H9 (cell line): Measurements from ENCODE around the gene OR9Q1. TPM values are rescaled to one million over a fixed set of nuclear protein-coding genes. Genes with fewer than 3 reads are reported as not detected.

Source experiments
- DNase-seq: peaks from one replicate; pipeline ENCODE4 v3.0.0-alpha.2; 2017
- H2AFZ ChIP-seq: one replicate; pipeline ENCODE4 v1.6.1; 2013; ENCODE audit warnings: mild to moderate bottlenecking, low read length, control low read depth, moderate library complexity
- H2AK5ac ChIP-seq: 2 replicates; pipeline ENCODE4 v1.6.1; 2013; ENCODE audit warnings: low read length, control low read depth, mixed read lengths; ENCODE audit not compliant: insufficient read length
- H2BK120ac ChIP-seq: one replicate; pipeline ENCODE4 v1.6.1; 2013; ENCODE audit warnings: low read depth, mild to moderate bottlenecking, low read length, control low read depth, inconsistent platforms; ENCODE audit not compliant: poor library complexity, severe bottlenecking
- H2BK12ac ChIP-seq: 2 replicates; pipeline ENCODE4 v1.6.1; 2013; ENCODE audit warnings: low read length, control low read depth, mixed read lengths, low read depth; ENCODE audit not compliant: insufficient read length
- H2BK15ac ChIP-seq: 2 replicates; pipeline ENCODE4 v1.6.1; 2013; ENCODE audit warnings: low read depth, low read length, control low read depth
- H2BK20ac ChIP-seq: one replicate; pipeline ENCODE4 v1.6.1; 2013; ENCODE audit warnings: low read depth, mild to moderate bottlenecking, low read length, control low read depth, inconsistent platforms; ENCODE audit not compliant: poor library complexity, severe bottlenecking
- H2BK5ac ChIP-seq: 2 replicates; pipeline ENCODE4 v1.6.1; 2013; ENCODE audit warnings: low read length, control low read depth, mixed read lengths; ENCODE audit not compliant: insufficient read length
- H3K14ac ChIP-seq: 2 replicates; pipeline ENCODE4 v1.6.1; 2013; ENCODE audit warnings: low read length, control low read depth; ENCODE audit not compliant: insufficient read depth
- H3K18ac ChIP-seq: 2 replicates; pipeline ENCODE4 v1.6.1; 2013; ENCODE audit warnings: low read depth, mild to moderate bottlenecking, mixed read lengths, low read length, control low read depth; ENCODE audit not compliant: insufficient read length
- H3K23ac ChIP-seq: 2 replicates; pipeline ENCODE4 v1.6.1; 2013; ENCODE audit warnings: low read length, control low read depth, mixed read lengths, low read depth; ENCODE audit not compliant: insufficient read length
- H3K23me2 ChIP-seq: 2 replicates; pipeline ENCODE4 v1.6.1; 2013; ENCODE audit warnings: low read depth, mild to moderate bottlenecking, mixed read lengths, low read length, control low read depth; ENCODE audit not compliant: insufficient read length, poor library complexity, severe bottlenecking
- H3K27ac ChIP-seq: 2 replicates; pipeline ENCODE4 v1.5.1; 2013; ENCODE audit warnings: low read length, control low read depth, mixed read lengths, low read depth; ENCODE audit not compliant: insufficient read length
- H3K27me3 ChIP-seq: 2 replicates; pipeline ENCODE4 v1.6.1; 2013; ENCODE audit warnings: low read length, control low read depth, inconsistent platforms; ENCODE audit not compliant: insufficient read depth
- H3K4ac ChIP-seq: 2 replicates; pipeline ENCODE4 v1.6.1; 2013; ENCODE audit warnings: low read depth, mild to moderate bottlenecking, control low read depth, inconsistent platforms, low read length, moderate library complexity
- H3K4me1 ChIP-seq: 2 replicates; pipeline ENCODE4 v1.6.1; 2013; ENCODE audit warnings: low read length, control low read depth, inconsistent platforms; ENCODE audit not compliant: insufficient read depth
- H3K4me2 ChIP-seq: 2 replicates; pipeline ENCODE4 v1.6.1; 2013; ENCODE audit warnings: low read length, control low read depth, mixed read lengths; ENCODE audit not compliant: insufficient read length, insufficient read depth
- H3K56ac ChIP-seq: 2 replicates; pipeline ENCODE4 v1.6.1; 2013; ENCODE audit warnings: low read depth, mild to moderate bottlenecking, mixed read lengths, low read length, control low read depth; ENCODE audit not compliant: insufficient read length
- H3K79me1 ChIP-seq: 2 replicates; pipeline ENCODE4 v1.6.1; 2013; ENCODE audit warnings: low read depth, mild to moderate bottlenecking, moderate library complexity, low read length, control low read depth, inconsistent platforms; ENCODE audit not compliant: insufficient read depth, poor library complexity, severe bottlenecking
- H3K79me2 ChIP-seq: 2 replicates; pipeline ENCODE4 v1.6.1; 2013; ENCODE audit warnings: low read length, control low read depth, inconsistent platforms; ENCODE audit not compliant: insufficient read depth
- H3K9ac ChIP-seq: 2 replicates; pipeline ENCODE4 v1.6.1; 2013; ENCODE audit warnings: low read length, control low read depth, mixed read lengths; ENCODE audit not compliant: insufficient read length; ENCODE audit errors: extremely low read depth
- H3K9me3 ChIP-seq: one replicate; pipeline ENCODE4 v1.6.1; 2013; ENCODE audit warnings: low read depth, low read length, inconsistent platforms; ENCODE audit not compliant: control insufficient read depth
- H3T11ph ChIP-seq: one replicate; pipeline ENCODE4 v1.6.1; 2013; ENCODE audit warnings: mild to moderate bottlenecking, low read length, control low read depth, inconsistent platforms
- H4K20me1 ChIP-seq: one replicate; pipeline ENCODE4 v1.6.1; 2013; ENCODE audit not compliant: control insufficient read depth, insufficient read length, insufficient read depth
- H4K5ac ChIP-seq: 2 replicates; pipeline ENCODE4 v1.6.1; 2013; ENCODE audit warnings: low read depth, mild to moderate bottlenecking, mixed read lengths, low read length, control low read depth; ENCODE audit not compliant: insufficient read length
- H4K8ac ChIP-seq: replicated peaks from 2 replicates; pipeline ENCODE4 v1.6.1; 2013; ENCODE audit warnings: low read length, control low read depth, mixed read lengths, low read depth; ENCODE audit not compliant: insufficient read length
- H4K91ac ChIP-seq: 2 replicates; pipeline ENCODE4 v1.6.1; 2013; ENCODE audit warnings: low read depth, mild to moderate bottlenecking, moderate library complexity, mixed read lengths, low read length, control low read depth; ENCODE audit not compliant: insufficient read length
- H3K27ac Mint-ChIP-seq, 3 experiments: 2 replicates in 2 of 3; 3 replicates in 1 of 3; pipeline ENCODE4 v1.8.0; 2020 to 2021; ENCODE audit warnings: mixed read lengths in 3 of 3, mild to moderate bottlenecking in 1 of 3, moderate library complexity in 1 of 3
- H3K27me3 Mint-ChIP-seq: 2 replicates; pipeline ENCODE4 v1.8.0; 2021; ENCODE audit warnings: low read depth, mild to moderate bottlenecking, moderate library complexity, mixed read lengths
- H3K36me3 Mint-ChIP-seq, 3 experiments: 2 replicates in 2 of 3; 3 replicates in 1 of 3; pipeline ENCODE4 v1.8.0; 2020 to 2021; ENCODE audit warnings: low read depth in 3 of 3, mixed read lengths in 3 of 3; ENCODE audit not compliant: insufficient read depth in 1 of 3
- H3K4me1 Mint-ChIP-seq, 2 experiments: 2 replicates each; pipeline ENCODE4 v1.8.0; 2020; ENCODE audit warnings: mixed read lengths in 2 of 2
- H3K4me3 Mint-ChIP-seq, 2 experiments: 2 replicates in 1 of 2; 3 replicates in 1 of 2; pipeline ENCODE4 v1.8.0; 2020 to 2021; ENCODE audit warnings: mild to moderate bottlenecking in 2 of 2, mixed read lengths in 2 of 2, moderate library complexity in 1 of 2
- H3K9me3 Mint-ChIP-seq, 2 experiments: 2 replicates in 1 of 2; 3 replicates in 1 of 2; pipeline ENCODE4 v1.8.0; 2020; ENCODE audit warnings: mild to moderate bottlenecking in 2 of 2, mixed read lengths in 2 of 2, moderate library complexity in 1 of 2
- CTCF ChIP-seq: fragments of 200-600 bp; sonication (generic); conservative IDR thresholded peaks from 3 replicates; pipeline ENCODE4 v1.8.0; 2021; ENCODE audit warnings: antibody characterized with exemption, mild to moderate bottlenecking
- WGBS: extraction: QIAGEN DNeasy Blood & Tissue Kit; methylation state at CpG from one replicate; pipeline ENCODE4 v1.1.7; 2013; ENCODE audit warnings: missing lambda C conversion rate, low lambda C conversion rate, mixed read lengths; ENCODE audit not compliant: insufficient read length; ENCODE audit errors: extremely low coverage; 5-methylcytosine and 5-hydroxymethylcytosine counted together
- total RNA-seq: library from RNA; stranded (reverse); gene quantifications from 2 replicates; pipeline ENCODE4 v1.2.1, GENCODE V29; 2021

OR9Q1 gene
- total RNA-seq, 1 experiment from 2014 or later, result not detected

GRCh38 chr11:58222721-58223120 lies 199.0 kb downstream of the OR9Q1 start:
- no peaks in the 10 kb centered on the region for H3K4me1 ChIP-seq
- H4K91ac ChIP-seq, result no peak overlapping the region
- H3K4ac ChIP-seq, result no peak overlapping the region
- H3K14ac ChIP-seq, result no peak overlapping the region
- H4K20me1 ChIP-seq, result no peaks in the 10 kb centered on the region
- no peaks in the 10 kb centered on the region for H3K9me3 ChIP-seq
- H3K23me2 ChIP-seq, result no peaks in the 10 kb centered on the region
- H3K79me2 ChIP-seq, result no peaks in the 10 kb centered on the region
- no peak overlapping the region for H2BK15ac ChIP-seq
- Mint-ChIP-seq H3K9me3 (peaks cover 0 to 2% of the 10 kb centered on the region in 2 experiments; a peak in 1 of 5 replicates), H3K4me3 (no peak overlapping the region), H3K27ac (no peak overlapping the region), H3K36me3 (peaks cover 0 to 2% (median 0%) of the 10 kb centered on the region in 3 experiments; a peak in 2 of 7 replicates), H3K4me1 (no peaks in the 10 kb centered on the region), H3K27me3 (no peaks in the 10 kb centered on the region)
- no peak overlapping the region for H4K8ac ChIP-seq
- no peaks in the 10 kb centered on the region for H3K79me1 ChIP-seq
- H3K4me2 ChIP-seq, result no peak overlapping the region
- H3K27ac ChIP-seq, result no peak overlapping the region
- no peak overlapping the region for H2BK20ac ChIP-seq
- H3T11ph ChIP-seq, result no peak overlapping the region
- no peak overlapping the region for H4K5ac ChIP-seq
- no peak overlapping the region for H3K9ac ChIP-seq
- TF ChIP-seq CTCF, result no peak
- H2AK5ac ChIP-seq, result no peak overlapping the region
- no CpG with 5 or more reads among the region's 7 CpGs for WGBS
- H3K56ac ChIP-seq, result no peak overlapping the region
- no peak overlapping the region for H2BK120ac ChIP-seq
- H3K18ac ChIP-seq, result no peak overlapping the region
- H2BK12ac ChIP-seq, result no peak overlapping the region
- no peak for DNase-seq
- no peak overlapping the region for H2AFZ ChIP-seq
- no peaks in the 10 kb centered on the region for H3K27me3 ChIP-seq
- H2BK5ac ChIP-seq, result no peak overlapping the region
- no peak overlapping the region for H3K23ac ChIP-seq
